Renal cortical epithelial cell (primary cell): ENCODE measurements around the gene SLC26A9. TPM values are rescaled to one million over a fixed set of nuclear protein-coding genes. Genes with fewer than 3 reads are reported as not detected.

Source experiments
- DNase-seq: peaks from one replicate; pipeline ENCODE4 v3.0.0-alpha.2; 2011; ENCODE audit warnings: low read depth
- total RNA-seq: library from RNA; depleted of rRNA; stranded (reverse); fragments of >200 nt; gene quantifications from 2 replicates; pipeline ENCODE4 v1.2.3, GENCODE V29; 2014

The SLC26A9 gene, protein sequence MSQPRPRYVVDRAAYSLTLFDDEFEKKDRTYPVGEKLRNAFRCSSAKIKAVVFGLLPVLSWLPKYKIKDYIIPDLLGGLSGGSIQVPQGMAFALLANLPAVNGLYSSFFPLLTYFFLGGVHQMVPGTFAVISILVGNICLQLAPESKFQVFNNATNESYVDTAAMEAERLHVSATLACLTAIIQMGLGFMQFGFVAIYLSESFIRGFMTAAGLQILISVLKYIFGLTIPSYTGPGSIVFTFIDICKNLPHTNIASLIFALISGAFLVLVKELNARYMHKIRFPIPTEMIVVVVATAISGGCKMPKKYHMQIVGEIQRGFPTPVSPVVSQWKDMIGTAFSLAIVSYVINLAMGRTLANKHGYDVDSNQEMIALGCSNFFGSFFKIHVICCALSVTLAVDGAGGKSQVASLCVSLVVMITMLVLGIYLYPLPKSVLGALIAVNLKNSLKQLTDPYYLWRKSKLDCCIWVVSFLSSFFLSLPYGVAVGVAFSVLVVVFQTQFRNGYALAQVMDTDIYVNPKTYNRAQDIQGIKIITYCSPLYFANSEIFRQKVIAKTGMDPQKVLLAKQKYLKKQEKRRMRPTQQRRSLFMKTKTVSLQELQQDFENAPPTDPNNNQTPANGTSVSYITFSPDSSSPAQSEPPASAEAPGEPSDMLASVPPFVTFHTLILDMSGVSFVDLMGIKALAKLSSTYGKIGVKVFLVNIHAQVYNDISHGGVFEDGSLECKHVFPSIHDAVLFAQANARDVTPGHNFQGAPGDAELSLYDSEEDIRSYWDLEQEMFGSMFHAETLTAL
- 0.05 TPM in 1 of 2 replicates, not detected in the other for total RNA-seq

DNA sequence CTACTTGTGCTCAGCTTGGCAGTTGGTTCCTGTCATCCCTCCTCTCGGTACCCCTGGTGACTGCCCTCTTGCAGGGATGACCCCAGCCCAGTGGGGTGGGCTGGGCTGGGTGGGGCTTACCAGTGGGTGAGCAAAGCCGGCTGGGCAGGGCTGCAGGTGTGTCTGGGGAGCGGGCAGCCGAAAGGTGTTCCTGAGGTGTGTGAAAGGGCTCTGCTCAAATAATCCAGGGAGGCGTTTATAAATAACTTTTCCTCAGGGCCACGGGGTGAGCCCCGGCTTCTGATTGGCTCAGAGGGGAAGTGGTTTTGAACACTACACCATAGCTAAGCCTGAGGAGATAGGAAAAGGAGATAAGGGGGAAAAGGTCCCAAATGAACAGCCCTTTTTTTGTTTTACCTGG is at the start of gene SLC26A9:
TSS of gene SLC26A9 (minus strand) at position 212 of the 400 bp plus-strand sequence. CDS start 7,636 bp downstream, outside the sequence.
- no peak for DNase-seq

DNA sequence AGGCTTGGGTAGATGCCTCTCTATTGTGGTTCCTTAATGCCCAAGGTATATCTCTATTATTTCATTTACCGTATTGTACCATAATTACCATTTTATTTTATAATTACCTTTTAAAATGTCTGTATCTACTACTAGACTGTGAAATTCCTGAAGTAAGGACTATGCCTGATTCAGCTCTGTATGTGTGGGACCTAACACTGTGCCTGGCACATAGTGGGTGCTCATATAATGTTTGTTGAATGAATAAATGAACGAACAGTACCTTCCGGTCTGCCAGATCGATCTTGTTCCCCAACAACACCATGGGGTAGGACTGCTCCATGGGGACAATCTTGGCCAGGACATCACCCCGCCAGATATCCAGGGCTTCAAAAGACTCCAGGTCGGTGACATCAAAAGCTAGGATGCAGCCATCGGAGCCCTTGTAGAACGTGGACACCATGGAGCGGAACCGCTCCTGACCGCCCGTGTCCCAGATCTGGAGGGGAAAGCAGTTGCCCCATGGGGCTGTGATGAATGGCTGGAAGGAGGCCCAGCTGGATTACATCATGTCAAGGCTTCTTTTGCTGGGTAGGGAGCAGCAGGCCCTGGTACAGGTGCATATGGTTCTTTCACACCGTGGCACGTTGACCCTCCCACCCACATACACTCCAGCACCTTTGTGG is 49.1 kb upstream of the SLC26A9 start:
- no peak for DNase-seq

DNA sequence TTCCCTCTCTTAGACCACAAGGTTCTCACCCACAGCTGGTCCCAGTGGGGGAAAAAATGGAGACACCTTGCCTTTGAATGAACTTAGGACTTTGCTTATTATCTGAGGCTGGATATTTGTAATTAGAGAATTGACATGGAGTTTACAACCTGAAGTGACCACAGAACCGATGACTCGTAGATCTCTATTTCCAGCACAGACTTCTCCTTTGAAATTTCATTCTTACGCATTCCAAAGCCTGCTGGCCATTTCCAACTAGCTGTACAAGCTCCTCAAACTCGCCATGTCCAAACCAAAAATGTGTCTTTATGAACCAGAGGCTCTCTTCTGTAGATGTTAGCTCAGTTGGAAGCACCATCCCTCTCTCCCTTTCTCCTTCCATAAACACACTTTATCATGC is 48.0 kb upstream of the SLC26A9 start:
- peak; percentile 86 for DNase-seq

DNA sequence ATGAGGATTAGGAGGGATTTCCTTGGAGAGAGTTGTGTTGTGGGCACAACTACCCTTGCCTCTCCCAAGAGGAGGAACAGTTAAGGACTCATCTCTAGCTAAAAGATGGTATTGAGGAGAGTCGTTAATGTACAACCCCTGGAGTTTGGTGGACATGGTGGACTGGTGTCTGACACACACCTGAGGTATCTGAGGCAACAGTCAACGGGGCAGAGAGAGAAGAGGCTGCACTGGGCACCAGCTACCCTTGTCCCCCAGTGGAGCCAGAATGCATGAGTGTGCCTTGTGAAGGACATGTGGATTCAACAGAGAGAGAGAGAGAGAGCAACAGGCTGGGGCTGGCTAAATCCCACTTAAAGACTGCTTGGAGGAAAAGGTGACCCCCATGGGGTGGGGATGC is 47.0 kb upstream of the SLC26A9 start:
- no peak for DNase-seq

DNA sequence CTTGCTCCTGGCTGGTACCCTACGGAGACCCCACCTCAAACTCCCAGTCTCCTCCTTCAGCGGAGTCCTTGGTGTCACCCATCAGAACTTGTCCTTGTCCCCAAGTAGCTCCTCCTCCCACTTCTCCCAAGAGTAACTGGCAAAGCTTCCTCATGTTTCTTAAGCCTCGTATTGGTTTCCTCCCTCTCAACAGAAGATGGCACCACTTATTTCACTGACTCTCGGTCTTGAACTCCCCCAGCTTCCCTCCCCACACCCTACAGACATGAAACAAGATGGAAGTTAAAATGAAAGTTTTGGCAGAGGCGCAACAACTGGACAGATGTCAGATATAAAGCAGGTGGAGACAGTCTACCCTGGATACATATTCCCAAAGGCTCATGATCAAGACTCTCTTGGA is 46.5 kb upstream of the SLC26A9 start:
- DNase-seq = no peak

DNA sequence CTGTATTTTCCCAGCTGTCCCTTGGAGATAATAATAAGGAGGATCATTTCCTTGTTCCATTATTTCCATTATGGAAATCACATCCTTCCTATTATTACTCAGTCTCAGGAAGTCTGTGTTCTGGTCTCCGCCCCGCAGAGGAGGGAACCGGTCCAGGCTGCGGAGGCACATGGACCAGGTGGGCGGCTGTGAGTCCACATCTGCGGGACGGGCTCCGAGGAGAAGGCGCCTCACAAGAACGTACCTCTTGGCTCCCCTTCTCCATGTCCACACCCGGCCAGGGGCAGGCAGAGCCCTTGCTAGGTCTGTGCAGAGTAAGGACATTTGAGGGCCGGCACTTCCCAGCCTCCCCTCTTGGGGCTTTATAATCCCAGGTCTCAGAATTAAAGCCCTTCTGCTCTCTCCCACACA is 45.3 kb upstream of the SLC26A9 start:
- no peak for DNase-seq

DNA sequence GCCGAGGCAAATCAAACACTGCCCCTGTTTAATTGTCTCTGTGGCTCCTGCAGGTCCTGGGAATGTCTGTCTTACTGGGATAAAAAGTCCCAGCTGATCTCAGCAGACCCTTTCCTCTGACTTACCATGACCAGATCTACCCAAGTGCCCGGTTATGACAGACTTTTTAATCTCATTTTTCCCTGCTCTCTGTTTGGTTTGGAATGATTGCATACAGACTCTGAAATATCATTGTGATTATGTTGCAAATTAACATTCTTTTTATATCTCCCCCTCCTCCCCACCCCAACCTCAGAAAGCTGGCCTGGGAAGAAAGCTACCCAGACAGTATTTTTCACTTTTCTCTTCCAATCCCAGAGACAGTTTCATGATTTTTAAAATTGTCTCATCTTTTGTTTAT is 43.6 kb upstream of the SLC26A9 start:
- no peak for DNase-seq

DNA sequence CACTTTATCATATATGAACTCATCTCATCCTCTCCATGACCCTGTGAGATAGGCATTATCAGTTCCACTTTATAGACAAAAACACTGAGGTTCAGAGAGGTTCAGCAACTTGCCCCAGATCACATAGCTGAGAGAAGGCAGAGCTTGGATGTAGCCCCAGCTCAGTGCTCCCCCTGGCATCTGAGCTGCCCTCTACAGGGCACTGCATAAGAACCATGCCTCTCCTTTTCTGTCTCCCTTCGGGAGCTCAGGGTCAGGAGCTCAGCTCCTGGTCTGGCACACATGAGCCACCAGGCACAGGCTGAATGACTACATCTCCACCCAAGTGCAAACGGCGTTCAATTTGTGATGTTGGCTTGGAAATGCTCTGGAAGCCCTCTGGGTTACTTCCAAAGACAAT is 43.0 kb upstream of the SLC26A9 start:
- DNase-seq = no peak

DNA sequence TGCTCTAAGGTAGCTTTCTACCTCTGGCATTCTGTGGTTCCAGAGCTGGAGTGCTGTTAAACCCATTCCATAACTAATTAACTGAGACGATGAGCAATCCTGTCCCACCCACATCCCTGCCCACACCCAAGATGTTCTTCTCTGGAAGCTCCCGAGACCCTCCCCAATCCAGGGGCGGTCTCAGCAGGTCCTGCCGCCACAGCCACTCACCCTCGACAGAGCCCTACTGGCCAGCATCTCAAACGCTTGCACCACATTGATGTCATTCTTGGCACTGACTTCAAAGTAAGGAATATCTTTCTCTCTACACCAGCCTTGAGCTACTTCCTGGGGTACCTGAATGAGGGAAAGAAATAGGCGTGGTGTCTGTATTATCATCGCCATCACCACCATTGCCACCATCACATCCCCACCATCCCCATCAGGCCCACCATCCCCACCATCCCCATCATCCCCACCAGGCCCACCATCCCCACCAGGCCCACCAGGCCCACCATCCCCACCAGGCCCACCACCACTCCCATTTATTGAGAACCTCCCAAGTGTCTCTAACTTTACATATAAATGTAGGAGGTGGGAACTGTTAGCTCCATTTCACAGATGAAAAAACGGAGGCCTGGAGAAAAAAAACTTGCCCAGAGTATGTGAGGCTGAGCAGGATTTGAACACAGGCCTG is 42.2 kb upstream of the SLC26A9 start:
- peak; percentile 93 for DNase-seq

DNA sequence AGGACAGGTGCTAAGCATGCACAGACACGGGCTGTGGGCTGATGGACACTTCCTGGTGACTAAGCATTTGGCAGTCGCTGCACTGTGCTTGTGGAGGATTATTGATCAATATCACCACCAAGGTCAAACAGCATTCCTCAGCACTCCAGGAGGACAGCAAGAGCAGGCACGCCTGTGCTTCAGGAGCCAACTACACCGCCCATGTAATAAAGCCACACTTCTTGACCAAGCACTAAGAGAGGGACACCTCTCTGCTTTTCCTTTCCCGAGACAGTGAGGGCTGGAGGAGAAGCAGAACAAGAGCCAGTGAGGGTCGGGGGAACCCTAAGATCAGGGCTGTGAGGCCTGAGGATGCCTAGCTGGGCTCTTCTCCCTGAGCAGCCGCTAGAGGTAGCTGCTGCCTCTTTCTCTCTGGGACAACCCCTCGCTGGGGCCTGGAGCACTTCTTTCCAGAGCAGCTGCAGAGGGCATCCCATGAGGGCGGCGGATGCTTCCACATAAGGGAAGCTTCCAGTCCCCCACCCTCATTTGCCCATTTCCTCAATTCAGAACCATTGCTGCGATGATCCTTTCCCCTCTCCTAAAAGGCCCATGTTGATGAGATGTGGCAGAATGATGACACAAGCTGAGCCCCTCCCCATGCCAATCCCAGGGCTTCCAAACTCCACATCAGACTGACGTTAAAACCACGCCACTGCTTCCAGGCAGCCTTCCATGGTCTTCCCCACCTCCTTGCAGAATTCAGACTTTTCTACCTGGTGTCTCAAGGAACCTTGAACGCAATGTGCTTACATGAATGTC is 40.9 kb upstream of the SLC26A9 start:
- peak; percentile 53 for DNase-seq

DNA sequence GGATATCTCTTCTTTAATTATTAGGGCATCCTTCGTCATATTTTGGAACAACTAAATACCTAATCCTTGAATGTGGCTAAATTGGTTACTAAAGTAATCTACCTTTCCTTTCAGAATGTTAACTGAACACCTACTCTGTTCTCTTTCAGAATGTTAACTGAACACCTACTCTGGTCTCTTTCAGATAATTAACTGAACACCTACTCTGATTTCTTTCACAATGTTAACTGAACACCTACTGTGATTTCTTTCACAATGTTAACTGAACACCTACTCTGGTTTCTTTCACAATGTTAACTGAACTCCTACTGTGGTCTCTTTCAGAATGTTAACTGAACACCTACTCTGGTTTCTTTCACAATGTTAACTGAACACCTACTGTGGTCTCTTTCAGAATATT is 38.0 kb upstream of the SLC26A9 start:
- DNase-seq = no peak

DNA sequence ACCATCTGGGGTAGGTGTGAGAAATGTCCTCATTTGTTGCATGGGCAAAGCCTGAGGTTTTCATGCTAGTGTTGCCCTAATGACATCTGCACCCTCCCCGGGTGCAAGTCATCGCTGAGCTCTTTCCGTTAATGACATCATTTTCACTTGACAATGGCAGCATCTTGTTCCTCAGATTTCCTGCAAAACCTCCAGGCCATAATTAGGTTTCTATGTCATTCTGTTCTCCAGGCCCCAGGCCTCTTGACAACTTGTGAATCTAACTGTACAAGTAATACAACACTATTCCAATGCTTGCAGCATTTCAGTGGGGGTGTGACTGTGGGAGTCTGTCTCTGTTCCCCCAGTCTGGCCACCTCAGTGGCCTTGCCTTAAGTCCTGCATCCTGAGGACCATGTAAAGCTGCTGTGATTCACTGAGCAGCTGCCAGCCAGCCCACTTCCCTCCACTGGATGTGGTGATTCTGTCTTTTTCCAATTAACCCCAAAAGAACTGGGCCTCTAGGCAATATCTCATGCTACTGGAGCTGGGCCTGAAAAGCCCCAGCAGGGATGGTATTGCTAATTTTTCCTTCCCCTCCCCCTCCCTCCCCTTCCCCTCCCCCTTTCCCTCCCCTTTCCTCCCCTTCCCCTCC is 37.1 kb upstream of the SLC26A9 start:
- DNase-seq = no peak

DNA sequence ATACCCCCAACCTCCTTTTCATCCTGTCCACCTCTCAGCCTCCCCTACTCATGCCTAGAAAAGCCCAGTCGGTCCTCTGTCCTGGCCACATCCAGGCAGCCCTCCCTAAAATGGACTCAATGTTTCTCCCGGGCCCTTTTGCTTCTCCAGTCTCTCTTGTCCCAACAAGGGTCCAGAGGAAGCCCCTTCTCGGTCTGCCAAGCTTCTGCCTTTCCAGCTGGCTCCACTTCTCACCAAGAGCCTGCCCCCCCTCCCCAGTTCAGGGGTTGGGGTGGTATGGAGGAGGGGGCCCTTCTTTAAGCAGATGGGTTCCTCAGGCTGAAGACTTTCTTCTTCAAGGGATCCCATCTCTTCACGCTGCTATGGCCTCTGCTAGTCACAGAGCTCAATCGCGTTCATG is 36.0 kb upstream of the SLC26A9 start:
- no peak for DNase-seq

DNA sequence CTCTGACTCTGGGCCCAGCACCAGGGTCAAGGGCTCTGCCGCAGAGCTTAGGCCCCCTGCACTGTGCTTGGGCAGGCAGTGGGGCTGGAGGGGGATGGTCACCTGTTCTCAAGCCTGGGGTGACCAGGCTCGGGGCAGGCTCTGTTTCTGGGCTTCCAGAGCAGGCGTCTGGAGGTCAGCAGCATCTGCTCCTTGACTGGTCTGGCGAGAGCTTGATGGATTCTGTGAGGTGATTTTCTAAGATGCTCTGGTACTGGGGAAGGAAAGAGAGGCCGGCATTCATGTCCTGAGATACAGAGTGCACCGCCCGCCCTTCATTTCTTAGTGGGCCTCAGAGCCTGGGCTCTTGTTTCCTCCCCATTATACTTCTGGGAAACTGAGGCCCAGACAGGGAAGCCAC is 35.4 kb upstream of the SLC26A9 start:
- no peak for DNase-seq

DNA sequence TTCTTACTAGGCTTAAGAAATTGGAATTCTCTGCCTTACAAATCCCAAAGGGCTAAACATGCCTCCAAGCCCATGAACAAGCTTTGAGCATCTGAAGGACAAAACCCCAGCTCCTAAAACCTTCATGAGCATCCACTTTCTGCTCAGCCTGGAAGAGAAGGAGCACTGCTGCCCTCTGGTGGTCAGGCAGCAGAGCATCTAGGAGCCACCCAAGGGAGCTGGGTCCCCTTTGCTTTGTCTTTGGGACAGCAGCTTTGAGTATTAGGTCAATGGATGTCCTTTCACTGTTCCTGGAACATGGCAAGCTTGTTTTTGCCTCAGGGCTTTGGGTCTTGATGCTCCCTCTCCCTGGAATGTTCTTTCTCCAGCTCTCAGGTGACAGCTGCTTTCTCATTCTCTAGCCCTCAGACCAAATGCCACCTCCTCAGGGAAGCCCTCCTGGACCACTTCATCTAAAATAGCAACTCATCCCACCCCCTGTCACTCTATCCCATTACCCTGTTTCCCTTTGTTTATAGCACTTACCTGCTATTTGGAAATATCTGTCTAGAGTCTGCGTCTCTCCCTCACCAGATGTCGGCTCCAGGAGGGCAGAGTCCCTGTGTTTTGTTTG is 34.3 kb upstream of the SLC26A9 start:
- DNase-seq = peak; percentile 66

DNA sequence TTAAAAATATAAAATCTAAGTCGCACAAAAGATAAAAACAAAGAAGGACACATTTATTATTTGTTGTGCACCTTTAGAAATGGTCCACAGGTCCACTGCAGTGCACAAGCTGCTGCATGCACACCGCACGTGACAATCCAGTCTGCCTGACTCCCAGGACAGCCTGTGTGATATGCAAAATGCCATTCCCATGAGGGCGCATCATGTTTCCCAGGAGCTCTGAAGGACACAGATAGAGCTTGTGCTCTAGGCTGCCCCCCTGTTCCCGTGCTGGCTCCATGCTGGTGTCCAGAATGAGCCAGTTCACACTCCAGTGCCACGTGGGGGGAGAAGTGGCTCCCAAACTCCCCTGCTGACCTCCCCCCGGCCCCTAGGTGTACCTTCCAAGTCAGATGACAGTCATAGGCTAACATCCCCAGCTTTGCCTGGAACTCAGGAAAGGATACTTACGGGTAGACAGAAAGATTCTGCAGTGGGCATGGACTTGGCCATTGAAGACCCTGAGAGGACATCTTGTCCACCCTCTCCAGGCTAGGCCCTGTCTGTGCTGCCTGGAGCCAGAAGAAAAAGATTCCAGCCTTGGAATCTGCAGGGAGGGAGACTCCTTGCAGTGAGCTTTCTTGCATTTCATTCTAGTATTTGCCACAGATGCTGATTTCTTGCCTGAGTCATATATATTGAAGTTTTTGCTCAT is 33.6 kb upstream of the SLC26A9 start:
- DNase-seq = peak; percentile 54

DNA sequence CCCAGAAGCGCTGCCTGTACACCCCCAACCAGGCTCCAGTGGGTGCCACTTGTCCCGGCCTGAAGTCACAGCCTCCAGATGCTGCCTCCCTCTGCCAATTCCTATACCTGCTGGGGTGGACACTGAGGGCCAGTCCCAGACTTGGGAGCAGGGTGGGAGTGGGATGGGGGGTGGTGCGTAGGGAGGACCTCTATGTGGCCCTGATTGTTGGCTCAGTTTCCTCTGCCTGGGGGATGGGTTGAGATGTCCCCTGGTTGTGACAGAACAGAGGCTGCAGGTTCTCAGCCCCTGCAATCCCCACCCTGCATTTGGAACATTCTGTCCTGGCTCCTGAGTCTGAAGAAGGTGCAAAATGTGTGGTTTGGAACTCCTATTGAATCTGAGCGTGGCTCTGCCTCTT is 32.8 kb upstream of the SLC26A9 start:
- no peak for DNase-seq

DNA sequence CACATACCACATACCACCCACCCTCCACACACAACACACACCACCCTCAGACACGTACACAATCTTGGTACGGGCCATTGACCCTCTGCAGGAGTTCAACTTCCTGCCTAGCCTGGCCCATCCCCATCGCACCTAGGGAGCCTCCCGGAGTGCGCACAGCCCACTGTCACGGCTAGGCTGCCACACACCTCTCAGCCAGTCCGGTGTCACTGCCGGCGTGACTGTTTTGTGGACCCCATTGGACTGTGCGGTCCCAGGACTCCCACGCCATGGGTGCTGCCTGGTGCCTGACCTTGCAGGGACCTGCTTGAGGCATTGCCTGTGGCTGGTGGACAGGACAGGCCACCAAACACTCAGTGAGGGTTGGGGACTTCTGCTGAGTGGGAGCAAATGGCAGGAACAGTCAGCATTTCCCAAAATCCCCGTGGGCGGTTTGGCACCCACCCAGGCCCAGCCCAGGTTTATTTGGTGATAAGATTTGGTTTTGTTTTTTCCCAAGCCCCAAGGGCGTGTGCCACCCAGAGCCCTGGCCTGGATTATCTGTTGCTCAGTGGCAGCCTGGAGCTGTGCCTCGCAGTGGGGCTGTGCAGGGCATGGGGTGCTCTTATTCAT is 32.2 kb upstream of the SLC26A9 start:
- no peak for DNase-seq

DNA sequence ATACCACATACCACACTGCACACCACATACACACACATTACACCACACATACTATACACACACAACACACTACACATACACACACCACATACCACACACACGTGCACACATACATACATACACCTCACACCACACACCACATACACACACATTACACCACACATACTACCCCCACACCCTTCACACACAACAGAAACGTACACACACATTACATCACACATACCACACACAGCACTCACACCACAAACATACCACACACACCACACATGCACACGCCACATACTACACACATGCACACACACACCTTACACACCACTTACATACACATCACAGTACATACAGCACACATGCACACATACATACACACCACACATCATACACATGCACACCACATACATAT is 31.5 kb upstream of the SLC26A9 start:
- DNase-seq = no peak
